Central memory CD4-positive, alpha-beta T cell (primary cell): ENCODE measurements around the gene ERBB4.

Experiments
- DNase-seq: peaks from one replicate; pipeline ENCODE4 v3.0.0; 2022

ERBB4 gene

DNA sequence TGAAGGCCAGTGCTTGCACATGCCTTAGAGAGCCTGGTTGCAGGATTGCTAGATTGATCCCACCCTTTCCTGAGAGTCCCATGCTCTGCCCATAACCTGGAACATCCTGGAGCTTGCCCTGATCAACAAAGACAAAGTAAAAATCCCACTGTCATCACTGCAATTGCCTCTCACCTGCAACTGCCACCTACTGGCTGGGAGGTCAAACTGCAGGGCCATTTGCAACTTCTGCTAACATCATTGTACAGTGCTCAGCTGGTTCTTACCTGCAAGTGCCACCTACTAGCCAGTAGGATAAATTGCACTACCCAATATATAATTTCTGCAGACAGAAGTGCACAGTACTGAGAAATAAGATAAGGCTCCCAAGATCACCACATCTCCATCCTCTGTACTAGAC lies 1034.7 kb downstream of the ERBB4 start:
- DNase-seq = no peak

DNA sequence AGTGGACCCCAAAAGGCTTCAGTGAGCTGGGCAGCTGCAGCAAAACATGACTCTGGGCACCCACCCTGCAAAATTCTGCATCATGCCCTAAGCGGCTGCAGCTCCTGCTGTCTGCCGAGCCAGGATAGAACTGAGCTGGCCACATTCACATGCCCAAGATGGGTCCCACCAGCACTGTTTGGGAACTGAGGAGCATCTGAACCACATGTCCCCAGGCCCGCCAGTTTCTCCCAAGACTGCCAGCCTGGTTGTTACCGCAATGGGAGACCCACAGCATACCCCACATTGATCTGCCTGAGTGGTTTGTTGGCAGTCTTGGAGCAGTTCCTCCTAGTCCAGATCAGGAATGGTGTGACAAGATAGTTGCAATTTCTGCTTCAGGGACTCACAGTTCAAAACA lies 1035.4 kb downstream of the ERBB4 start:
- DNase-seq = no peak

DNA sequence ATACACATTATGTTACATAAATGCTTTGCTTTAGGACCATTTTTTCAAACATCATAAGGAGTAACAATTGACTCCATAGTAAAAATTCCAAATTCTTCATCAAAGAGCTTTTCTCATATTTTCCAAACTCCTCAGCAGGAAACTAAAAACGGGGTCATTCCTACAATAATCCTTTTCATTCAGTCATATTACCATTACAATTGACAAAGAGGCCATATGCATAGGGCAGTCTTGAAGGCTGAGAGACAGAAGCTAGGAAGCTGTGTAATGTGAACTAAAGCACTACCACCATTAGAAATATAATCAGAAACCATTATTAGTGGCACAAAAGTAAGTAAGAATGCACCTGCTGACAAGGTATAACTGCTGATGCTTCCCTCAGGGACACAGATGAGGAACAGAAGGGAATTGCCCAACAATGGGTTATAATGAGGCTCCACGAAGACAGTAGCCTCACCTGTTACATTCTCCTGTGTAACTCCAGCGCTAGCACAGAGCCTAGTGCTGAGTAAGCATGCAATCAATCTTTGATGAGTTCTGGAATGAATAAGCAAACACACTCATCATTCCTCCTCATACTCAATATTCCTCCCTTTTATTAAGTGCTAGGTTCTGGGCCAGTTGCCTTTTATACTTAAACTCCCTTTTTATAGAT lies 1039.9 kb downstream of the ERBB4 start:
- DNase-seq = no peak

DNA sequence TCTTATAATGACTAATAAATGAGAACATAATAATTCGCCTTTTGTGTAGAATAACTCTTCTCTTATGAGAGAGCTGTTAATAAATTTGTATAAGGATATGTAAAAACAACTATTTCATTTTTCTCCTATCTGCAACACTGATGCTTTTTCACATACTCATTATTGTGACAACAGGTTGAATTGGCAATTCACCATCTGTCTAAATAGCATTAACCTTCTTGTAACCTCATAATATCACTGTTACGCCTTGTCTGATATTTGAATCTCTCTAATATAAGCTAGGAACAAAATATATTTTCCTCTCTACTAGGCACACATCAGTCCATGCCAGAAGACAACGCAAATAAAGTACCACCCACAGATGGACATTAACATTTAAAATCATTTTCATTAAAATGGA lies 1043.3 kb downstream of the ERBB4 start:
- DNase-seq = no peak

GRCh38 chr2:211494536-211494935 lies 1044.1 kb downstream of the ERBB4 start:
- no peak for DNase-seq

DNA sequence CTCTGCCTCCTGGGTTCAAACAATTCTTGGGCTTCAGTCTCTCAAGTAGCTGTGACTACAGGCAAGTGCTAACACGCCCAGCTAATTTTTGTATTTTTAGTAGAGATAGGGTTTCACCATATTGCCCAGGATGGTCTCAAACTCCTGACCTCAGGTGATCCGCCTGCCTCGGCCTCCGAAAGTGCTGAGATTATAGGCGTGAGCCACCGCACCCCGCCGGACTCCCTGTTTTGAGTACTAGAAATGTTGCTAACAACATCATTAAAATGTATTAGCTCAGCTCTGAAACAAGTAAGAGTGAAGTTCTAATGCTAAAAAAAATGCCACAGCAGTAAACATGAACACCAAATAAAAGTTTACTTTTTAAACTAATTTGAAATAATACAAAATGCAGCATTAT lies 1044.5 kb downstream of the ERBB4 start:
- DNase-seq = no peak

DNA sequence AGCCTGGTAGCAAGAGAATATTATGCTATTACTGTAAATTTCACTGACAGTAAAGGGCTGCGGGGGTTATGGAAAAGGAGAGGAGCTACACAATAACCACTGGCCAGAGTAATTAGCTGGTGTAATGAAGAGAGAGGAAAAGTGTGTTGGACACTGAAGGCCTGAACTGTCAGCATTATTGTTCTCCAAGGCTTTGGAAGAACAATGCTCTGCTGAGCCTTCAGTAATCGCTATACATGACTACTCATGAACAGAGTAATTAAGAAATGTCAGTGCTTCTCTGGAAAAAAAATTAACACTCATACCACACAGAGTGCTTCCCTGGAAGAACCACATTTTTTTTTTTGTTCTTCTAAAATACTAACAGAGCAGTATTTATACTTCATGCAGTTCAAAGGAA lies 1050.9 kb downstream of the ERBB4 start:
- no peak for DNase-seq

DNA sequence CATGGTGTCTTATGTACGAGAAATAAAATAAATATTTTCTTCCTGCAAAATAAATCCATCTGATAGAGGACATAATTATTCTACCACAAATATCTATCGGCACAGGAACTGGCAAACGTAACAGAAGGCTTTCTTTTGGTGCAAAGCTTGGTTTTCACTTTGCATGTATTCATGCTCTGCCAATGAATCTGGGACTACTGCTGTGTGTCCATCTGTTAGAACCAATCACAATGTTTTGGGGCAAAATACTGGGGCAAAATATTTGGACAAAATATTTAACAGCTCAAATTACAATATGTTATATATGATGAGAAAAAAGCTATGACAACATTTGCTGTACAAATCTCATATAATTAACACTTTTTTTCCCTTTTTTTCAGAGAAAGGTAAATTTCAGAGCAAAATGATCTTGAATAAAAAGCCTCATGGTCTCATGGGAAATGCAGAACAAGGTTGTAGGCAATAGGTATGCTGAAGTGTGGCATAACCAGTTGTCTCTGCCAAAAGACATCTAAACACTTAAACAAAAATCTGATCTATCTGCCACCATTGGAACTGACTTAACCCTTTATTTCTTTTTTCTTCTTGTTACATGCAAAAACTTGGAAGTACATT lies 1059.0 kb downstream of the ERBB4 start:
- no peak for DNase-seq

DNA sequence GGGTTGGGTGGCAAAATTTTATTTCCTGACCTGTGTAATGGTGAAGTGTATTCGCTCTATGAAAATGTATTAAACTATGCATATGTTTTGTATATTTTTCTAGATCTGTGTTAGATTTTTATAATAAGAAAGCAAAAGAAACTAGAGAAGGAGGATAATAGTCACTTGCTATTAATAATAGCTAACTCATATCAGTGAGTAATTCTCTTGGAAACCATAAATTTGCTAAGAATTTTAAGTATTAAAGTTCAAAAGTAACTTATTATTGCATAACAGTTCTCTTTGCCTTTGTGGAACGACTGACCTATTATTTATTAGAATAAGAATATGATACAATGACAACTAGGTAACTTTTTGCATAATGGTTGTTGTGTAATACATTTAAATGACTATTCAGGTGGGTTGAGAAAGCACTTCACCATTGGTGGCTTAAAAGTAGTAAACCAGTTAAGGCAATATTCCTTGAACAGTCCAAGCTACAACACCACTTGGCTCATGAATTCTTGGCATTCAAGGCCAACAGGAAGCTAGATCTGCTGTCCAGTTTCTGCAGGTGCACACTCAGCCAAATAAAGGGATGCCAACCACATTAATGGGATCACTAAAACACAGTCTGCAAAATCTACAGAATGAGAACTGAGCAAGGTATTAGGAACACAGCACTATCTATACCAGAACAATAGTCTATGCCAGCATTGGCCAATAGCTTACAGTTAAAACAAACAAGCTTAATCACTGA lies 1060.9 kb downstream of the ERBB4 start:
- DNase-seq = no peak

GRCh38 chr2:211473116-211473515 lies 1065.5 kb downstream of the ERBB4 start:
- DNase-seq = no peak

DNA sequence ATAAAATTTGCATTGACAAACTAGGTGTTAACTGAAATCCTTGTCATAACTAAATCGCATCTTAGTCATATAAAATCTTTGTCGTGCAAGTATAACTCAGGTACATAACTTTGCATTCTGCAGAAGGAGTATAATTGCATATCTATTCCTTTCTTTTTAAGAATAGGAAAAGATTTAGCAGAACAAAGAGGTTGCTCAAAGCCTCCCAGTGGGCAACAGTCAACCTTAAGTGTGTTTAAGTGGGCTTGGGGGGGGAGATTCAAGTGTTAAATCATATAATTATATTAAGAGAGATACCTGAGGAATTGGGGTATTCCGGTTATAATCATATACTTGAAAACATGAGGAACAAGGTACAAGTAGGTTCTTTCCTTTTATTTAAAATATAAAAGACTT lies 1068.9 kb downstream of the ERBB4 start:
- DNase-seq = no peak

GRCh38 chr2:211468877-211469663 lies 1069.5 kb downstream of the ERBB4 start:
- DNase-seq = no peak

DNA sequence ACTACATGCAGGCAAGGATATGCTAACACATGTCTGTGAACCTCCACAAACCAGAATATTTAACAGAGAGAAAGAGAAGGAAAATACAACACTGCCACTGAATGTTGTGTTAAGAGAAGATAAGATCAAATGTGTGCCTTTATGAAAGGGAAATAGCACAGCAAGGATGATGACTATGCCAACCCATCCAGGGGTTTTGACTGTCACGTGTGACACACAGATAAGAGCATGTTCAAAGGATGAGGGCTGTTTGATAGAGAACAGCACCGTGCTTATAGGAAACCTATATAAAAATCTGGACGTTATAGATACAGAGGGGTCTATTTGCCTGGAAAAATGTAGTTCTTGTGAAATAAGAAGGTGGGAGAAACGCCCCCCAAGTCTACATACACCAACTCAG lies 1070.4 kb downstream of the ERBB4 start:
- DNase-seq = no peak

GRCh38 chr2:211463397-211463796 lies 1075.2 kb downstream of the ERBB4 start:
- no peak for DNase-seq

- no peak for DNase-seq
Measured at GRCh38 chr2:211458974-211459373, 1079.6 kb downstream of the ERBB4 start.

GRCh38 chr2:211457325-211457724 lies 1081.3 kb downstream of the ERBB4 start:
- DNase-seq = no peak

GRCh38 chr2:211455216-211455841 lies 1083.3 kb downstream of the ERBB4 start:
- no peak for DNase-seq

- DNase-seq = no peak
Measured at GRCh38 chr2:211454679-211455078, 1083.9 kb downstream of the ERBB4 start.

GRCh38 chr2:211453311-211453887 lies 1085.2 kb downstream of the ERBB4 start:
- DNase-seq = no peak

DNA sequence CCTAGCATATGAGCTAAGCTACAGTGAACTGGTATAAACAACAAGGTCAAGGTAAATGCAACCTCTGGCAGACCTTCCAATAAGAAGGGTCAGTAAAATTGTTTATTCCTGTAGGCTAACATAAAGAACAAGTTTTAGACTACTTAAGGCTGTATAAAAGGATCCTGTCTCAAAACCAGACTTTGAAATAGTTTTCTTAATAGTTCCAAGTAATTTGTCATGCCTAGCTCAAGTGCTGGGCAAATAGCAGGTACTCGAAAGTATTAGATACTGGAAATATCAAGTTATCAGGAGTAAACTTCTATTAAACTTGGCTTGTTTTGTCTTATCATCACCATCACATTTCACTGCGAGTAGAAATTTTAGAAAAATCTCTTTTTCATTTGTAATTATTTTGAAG lies 1087.0 kb downstream of the ERBB4 start:
- no peak for DNase-seq

DNA sequence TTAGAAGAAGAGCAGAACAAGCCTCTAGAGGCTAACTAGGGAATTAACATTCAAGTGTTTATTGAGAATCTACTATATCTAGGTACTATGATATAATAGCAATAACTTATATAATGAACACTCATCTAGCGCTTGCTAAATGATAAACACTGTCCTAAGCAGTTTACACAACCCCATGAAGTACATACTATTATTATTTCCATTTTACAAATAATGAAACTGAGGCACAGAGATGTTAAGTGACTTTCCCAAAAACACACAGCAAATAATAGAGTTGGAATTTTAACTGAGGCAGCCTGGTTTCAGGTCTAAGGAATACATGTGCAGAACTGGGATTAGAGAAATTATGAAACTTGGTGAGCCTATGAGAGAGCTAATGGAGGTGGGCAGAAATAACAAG lies 1088.8 kb downstream of the ERBB4 start:
- DNase-seq = no peak

DNA sequence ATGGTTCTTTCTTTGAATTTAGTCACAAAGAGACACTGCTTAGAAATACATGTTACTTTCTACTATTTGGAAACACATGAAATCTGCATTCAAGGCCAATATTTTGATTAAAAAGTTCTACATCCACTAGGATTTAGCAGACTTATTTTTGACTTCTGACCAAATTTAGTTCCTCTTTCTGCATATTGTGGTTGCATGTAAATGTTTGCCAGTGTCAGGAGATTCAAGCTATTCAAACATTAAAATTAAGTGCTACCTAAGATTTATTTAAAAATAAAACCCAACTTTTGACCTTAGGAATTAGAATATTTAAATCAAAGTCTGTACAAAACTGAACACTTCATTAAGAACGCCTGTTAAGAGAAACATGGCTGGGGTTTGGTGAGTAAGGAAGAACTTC lies 1091.1 kb downstream of the ERBB4 start:
- DNase-seq = no peak

DNA sequence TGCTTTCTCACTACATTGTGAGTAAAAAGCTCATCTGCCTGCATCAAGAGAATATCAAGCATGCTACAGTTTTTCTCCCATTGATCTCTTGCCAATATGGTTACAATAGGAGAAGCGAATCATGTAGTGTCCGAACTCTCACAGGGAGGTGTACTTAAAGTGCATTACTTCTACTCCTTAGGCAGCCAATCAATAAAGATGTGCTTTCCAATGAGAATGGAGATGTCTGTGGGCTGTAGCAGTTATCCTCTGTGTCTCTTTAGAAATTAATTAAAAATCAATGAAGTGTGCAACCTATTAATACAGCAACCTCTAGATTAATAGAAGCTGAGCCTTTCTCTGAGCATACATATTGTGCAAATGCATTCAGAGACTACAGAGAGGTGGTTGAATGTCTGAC lies 1098.5 kb downstream of the ERBB4 start:
- DNase-seq = no peak
